Stimulated activated CD8-positive, alpha-beta memory T cell treated with anti-CD3 and anti-CD28 coated beads, Interleukin-12 subunit alpha, Interleukin-12 subunit beta, amount 100 ng/mL, for 1 hour (primary cell): ENCODE data around the gene STK32C.
"Not testable (repeated sequence)": the region's sequence is repeated elsewhere in the genome, so short reads cannot be mapped to it uniquely, and the experiment has no call there.

Experiments
- DNase-seq: peaks from one replicate; pipeline ENCODE4 v3.0.0-alpha.2; 2020; ENCODE audit warnings: low read depth

STK32C gene

GRCh38 chr10:132317477-132317876, 9.7 kb upstream of the STK32C start:
- DNase-seq: not testable (repeated sequence)

DNA sequence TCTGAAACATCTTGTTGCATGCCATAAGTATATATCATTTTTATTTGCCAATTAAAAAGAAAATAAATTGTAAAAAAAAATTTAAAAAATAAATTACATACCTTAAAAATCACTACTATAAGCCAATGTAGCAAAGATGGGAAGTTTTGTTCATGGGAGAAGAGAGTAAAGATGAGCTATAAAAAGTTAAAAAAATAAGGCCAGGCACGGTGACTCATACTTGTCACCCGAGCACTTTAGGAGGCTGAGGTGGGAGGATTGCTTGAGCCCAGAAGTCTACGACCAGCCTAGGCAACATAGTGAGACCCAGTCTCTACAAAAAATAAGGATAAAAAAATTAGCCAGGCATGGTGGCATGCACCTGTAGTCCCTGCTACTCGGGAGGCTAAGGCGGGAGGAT, 8.4 kb upstream of the STK32C start:
- DNase-seq: no peak

- not testable (repeated sequence) for DNase-seq
Observed at GRCh38 chr10:132314881-132315280, 7.1 kb upstream of the STK32C start.

- no peak for DNase-seq
Observed at GRCh38 chr10:132314336-132314735, 6.6 kb upstream of the STK32C start.

- no peak for DNase-seq
Observed at GRCh38 chr10:132313865-132314264, 6.1 kb upstream of the STK32C start.

DNA sequence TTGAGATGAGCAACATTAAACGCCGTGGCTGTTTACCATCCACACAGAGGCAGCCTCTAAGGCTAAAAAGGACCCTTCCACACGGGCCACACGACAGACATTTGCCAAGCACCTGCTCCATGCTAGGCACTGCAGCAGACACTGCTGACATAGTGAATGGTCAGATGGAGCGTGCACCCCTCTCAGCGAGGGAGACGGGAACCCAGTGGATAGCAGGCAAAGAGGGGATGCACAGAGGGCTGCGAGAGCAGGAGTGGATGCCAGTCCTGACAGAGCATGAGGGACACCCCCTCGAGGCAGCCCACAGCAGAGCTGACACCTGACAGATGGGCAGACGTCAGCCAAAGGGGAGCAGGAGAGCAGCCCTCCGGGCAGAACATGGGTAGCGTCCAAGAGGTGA, 5.6 kb upstream of the STK32C start:
- no peak for DNase-seq

GRCh38 chr10:132311338-132311939, 3.7 kb upstream of the STK32C start:
- no peak for DNase-seq

DNA sequence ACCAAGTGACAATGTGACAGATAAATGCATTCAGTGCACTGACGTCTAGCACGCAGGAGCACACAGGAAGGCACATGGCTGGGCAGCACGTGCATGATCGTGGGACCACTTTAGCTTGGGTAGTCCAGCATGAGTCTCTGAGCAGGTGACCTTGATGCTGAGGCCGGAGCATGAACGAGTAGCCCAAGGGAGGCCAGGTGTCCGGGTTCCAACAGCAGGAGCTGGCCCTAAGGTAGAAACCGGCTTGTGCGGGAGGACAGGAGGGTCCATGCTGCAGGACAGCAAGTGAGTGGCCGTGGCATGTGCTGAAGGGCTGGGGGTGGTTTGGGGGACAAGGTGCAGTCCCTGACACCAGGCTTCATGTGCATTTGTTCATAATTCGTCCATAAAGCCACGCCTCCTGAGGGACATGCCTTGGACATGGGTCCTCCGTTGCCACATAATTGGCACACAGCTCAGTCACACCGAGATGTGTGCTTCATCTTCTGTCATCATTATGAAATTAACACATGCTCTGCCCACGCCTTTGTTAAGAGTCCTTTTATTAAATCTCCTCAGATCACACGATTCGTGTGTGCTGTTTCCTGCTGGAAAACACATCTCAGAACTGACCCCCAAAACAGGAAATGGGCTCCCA, 3.1 kb upstream of the STK32C start:
- no peak for DNase-seq

- no peak for DNase-seq
Observed at GRCh38 chr10:132309879-132310591, 2.3 kb upstream of the STK32C start.

GRCh38 chr10:132309471-132309865, 1.7 kb upstream of the STK32C start:
- no peak for DNase-seq

DNA sequence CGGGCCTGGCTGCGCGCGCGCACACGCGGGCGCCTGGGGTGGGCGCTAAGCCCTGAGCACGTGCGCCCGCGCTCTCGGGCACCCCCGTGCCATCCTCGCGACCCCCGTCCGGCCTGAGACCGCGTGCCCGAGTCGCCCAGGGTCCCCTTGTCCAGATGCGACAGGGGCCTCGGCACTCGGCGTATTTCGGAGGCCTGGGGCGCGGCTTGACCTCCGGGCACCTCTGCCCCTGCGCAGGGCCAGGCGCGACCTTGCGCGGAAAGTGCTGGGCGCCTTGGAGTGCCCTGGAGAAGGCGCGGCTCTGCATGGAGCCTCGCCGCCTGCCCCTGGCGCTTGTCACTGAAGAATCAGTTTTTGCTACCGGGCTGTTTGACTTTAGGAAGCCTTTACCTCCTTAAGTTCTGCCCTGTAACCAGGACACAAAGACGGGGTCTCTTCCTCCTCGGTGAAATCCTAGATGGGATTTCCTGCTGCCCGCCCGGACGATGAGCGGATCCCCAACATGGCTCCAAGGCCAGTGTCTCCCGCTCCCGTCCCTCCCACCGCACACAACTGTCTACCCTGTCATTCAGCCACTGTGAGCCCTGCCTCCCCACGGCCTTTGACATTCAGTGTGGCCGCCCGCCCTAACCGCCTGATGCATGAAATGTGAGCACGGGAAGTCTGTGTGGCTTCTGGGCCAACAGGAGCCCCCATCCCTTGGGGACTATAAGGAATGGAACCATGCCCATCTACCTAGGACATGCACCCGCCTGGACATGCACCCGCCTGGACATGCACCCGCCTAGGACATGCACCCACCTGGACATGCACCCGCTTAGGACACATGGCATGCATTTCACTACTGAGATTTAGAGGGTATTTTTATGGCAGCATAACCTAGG, 1.1 kb upstream of the STK32C start:
- no peak for DNase-seq

DNA sequence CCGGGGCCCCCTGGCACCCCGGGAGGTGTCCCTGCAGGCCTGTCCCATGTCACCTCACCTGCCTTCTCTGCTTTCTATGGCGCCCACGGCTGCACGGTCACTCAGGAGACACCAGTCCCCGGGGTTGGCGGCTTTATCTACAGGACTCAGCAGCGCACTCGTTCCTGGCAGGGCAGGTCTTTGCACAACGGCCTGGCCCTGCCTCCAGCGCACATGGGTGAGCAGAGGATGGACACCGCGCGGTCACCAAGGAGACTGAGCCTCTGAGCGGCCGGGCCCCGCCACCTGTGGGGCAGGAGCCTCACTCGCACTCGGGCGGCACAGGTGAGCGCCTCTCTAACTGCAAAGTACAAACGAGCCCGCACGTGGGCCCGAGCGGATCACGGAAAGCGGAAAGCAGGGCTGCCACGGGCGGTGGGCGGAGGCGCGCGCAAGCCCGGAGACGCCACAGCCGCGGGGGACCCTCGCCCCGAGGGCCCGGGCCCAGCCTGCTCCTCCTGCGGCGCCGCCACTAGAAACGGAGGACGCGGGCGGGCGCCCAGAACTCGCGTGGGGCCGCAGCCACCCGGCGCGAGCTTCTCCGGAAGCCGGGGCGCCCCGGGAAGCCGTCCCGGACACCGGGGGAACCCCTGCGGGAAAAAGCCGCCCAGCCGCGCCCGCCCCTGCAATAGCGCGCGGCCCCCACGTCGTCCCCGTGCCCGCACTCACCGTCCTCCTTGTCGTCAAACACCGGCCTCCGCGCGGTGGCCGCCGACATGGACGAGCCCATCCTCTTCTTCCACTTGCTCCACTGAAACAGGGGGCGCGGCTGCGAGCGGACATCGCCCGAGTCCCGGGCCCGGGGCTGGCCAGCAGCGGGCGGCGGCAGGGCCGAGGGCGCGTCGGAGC, 642 bp downstream of the STK32C start:
- DNase-seq: no peak

DNA sequence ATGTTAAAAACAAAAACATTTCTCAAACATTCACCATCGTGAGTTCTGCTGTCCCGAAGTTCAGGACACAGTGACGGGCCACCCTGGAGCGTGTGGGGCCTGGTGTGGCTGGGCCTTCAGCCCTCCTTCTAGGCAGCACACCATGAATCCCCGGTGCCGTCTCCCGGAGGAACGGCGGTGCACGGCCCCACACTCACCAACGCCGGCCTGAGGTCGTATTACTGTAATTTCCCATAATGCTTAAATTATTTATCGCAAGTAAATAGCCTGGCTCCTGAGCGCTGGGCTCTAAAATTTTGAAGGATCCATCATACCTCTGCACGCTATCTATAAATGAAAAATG, 1.4 kb downstream of the STK32C start:
- DNase-seq: no peak

GRCh38 chr10:132305654-132306342, 2.0 kb downstream of the STK32C start:
- DNase-seq: no peak

DNA sequence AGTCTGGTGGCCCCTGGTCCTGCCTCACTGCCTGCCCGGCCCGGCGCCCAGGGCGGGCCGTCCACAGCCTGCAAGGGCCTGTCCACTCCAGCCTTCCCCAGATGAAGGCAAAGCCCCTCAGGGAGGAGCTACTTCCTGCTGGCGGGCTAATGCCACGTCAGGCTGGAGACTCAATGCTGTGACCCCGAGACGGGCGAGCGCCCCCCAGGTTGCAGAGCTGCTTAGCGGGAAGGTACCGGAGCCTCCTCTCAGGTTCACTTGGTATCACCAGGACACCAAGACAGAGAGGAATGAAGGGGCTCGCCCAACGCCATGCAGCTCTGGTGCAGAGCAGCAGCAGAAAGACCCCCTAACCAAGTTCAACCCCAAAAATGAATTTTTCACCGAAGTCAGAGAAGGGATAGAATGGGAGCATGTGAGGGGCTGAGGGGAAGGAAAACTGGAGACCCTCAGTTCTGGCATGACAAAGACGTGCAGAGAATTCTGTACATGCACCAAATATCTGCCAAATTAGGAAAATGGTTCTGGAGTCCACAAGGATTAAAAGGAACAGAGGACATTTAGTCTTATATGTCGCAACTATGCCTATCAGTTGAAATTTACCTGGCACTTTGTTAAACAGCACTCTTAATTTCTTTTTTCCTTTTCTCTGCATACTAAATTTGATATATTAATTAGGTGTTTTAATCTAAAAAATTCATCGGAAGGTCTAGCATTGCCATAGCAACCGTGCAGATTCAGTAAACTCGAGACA, 2.8 kb downstream of the STK32C start:
- DNase-seq: no peak

GRCh38 chr10:132303361-132304115, 4.2 kb downstream of the STK32C start:
- DNase-seq: no peak

GRCh38 chr10:132302421-132303310, 5.1 kb downstream of the STK32C start:
- DNase-seq: no peak
